ENCODE results near the gene MVB12B.

MVB12B gene

GRCh38 chr9:126510564-126510963 is 183.9 kb downstream of the MVB12B start:
- no peak for DNase-seq

DNA sequence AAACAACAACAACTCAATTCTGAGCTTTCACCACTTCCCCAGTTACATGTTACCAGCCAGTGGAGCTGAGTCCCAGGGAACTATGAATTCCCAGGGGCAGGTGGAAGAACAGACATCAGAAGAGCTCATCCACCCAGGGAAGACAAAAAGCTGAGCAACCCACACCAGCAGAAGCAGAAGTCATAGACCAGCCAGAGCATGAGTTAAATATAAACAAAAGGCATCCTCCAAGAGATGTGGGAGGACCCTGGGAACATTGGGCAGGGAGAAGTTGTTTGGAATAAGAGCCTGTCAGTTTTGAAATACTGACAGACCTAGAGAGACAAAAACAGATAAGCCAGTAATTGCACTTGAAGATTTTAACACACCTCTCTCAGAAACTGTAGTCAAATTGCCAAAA is 184.8 kb downstream of the MVB12B start:
- no peak for DNase-seq

DNA sequence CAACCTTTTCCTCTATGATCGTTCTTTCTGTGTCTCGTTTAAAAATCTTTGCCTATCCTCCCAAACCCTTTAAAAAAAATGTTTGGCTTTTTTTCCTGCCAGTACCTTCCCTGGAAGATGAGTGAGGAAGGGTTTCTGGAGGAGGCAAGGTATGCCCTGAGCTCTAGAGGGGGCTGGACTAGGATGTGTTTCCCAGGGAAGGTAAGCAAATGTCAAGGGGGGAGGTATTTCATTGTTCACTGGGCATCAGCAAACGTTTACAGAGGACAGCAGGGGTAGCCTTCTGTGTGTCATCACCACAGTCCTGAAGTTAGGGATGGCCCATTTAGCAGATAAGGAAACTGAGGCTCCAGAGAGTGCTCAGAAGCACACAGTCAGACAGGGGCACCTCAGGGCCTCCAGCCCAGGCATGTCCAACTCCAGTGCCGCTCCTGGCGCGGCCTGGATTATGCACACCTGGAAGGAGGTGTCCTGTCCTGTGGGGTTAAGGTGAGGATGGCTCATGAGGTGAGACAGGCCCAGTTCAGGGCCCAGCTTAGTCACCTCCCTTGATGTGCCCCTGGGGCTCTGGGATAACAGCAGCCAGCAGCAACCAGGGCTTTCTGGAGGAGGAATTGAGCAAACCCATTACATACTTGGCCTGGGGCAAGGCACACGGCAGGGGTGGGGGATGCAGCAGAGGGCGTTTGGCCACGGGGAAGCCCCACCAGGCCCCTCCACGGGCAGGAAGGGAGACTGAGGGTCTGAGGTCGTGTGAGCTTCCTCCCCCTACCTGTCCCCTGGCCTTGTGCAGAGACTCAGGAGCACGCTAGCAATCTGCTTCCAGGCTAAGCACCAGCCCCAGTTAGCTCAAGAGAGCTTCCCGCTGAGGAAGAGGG is 186.8 kb downstream of the MVB12B start:
- DNase-seq, result no peak

DNA sequence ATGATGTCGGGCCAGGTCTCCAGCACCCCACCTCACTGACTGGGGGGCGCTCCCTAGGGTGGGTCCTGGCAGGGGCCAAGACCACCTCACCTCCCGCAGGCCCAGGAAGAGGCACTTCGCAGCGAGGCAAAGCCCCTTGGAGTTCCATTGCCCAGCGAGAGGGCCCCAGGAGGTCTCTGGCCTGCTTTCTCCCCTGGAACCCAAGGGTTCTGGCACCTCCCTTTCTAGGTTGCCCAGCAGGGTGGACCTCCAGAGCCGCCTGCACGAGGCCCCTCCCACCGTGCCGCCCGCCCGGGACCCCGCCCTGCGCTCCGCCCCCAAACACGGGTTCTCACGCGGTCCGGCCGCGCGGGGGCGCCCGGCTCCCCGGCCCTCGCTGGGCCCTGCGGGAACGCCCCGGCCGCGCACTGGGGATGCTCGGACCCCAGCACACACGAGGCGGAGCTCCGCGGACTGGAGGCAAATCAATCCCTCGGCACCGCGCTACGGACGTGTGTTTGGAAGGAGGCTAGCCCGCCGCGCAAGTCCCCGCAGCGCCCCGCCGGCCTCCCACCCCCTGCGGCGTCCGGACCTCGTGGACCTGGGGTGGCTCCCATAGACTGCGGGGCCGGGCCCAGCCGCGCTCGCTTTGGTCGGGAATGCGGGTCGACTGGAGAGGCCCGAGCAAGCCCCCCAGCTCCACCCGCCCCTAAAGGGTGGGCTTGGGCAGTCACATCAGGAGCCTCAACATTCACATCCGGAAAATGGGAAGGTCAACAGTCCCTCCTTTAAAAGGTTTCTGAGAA is 187.6 kb downstream of the MVB12B start:
- peak; percentile 87 for DNase-seq

- DNase-seq, result no peak
Observed at GRCh38 chr9:126515001-126515872, 188.6 kb downstream of the MVB12B start.

DNA sequence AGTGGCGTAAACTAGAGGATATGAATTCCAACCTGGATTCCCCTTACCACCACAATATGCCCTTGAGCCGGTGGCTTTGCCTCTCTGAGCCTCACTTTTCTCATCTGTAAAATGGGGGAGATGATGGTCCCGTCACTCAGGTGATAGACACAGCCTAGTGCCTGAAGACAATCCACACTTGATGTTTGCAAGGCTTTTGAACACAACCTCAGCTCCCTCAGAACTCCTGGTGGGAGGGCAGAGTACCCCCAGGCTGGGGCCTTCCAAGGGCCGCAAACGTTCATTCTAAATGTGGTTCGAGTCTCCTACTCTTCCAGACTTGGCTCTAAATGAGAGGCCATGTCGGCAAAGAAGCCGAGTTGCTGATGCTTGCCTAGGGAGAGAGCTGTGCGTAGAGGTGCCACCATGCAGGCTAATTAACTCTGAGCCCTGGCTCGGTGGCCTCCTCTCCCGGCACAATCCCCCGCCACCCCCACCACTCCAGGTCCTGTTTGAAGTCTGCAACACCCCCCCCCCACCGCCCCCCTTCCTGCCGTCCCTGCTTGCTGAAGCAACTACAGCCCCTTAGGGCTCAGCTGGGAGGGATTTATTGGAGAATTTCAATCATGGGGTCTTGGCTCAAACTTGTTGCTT is 189.4 kb downstream of the MVB12B start:
- DNase-seq, result no peak

GRCh38 chr9:126516561-126516935 is 189.9 kb downstream of the MVB12B start:
- DNase-seq, result no peak

GRCh38 chr9:126516936-126517832 is 190.6 kb downstream of the MVB12B start:
- DNase-seq, result peak; percentile 77

- DNase-seq, result no peak
Observed at GRCh38 chr9:126517833-126518356, 191.3 kb downstream of the MVB12B start.

DNA sequence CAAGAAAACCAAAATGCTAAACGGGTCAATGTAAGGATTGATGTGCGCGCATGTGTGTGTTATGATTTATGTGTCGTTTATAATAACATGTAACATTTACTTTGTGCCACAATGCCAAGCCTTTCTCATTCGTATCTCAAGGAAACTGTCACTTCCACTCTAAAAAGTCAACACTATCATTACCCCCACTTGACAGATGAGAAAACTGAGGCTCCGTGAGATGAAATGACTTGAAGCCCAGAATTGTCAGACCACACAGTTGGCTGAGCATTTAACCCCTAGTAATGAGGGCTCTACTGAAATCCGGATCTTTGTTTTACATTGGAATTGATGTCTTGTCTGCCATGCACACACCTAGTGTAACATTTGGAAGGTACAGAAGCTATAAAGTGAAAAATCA is 192.1 kb downstream of the MVB12B start:
- no peak for DNase-seq

DNA sequence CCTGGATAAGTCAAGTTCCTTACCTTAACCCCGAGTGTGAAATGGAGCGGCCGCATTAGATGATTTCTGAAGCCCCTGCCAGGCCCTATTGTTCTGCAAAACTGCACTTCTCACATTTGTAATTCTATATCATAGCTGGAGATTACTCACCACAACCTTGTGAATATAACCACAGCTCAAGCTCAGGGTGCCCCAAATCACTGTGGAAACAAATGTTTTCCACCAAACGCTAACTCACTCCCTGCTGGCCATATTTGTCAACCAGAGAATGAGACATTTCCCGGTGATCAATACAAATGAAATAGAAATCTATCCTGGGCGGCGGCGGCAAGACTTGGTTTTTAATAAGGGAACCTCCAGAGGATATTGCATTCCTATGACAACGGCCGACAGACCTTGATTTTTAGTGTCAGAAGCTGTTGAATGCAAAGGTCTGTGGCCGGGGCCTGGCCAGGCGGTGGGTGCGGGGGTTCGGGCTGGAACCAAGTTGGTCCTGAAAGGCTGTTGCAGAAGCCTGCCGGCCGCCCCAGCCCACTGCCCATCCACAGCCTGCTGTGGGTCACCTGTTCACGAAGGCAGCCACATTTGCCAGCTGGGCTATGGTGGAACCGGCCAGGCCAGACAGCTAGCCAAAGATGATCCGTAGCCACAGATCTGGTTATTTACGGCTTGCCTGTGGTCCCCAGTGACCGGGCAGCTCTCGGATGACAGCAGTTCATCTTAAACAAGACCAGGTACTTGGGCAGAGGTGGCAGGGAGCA is 193.2 kb downstream of the MVB12B start:
- DNase-seq, result no peak

- DNase-seq, result no peak
Observed at GRCh38 chr9:126520453-126520852, 193.8 kb downstream of the MVB12B start.

DNA sequence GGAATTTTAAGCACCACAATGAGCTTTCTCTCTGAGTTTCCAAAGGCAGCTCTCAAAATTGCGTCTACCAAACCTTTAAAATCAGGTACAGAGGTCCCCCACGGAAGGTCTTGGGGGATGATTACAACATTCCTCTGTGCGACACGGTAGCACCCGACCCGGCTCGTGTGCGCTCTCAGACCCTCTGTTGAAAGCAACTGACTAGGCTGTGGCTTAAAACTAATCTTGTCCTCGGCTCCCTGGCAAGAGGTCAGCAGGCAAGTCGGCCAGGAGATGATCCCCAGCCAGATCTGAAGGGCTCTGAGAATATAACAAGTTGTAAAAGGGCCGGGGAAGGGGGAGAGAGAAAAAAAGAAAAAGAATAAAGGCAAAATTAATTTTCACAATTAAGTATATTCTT is 194.5 kb downstream of the MVB12B start:
- DNase-seq, result no peak

- DNase-seq, result no peak
Observed at GRCh38 chr9:126521551-126521950, 194.9 kb downstream of the MVB12B start.

- no peak for DNase-seq
Observed at GRCh38 chr9:126521976-126522590, 195.5 kb downstream of the MVB12B start.

GRCh38 chr9:126522612-126523356 is 196.2 kb downstream of the MVB12B start:
- no peak for DNase-seq

- peak; percentile 74 for DNase-seq
Observed at GRCh38 chr9:126523611-126524111, 197.0 kb downstream of the MVB12B start.

DNA sequence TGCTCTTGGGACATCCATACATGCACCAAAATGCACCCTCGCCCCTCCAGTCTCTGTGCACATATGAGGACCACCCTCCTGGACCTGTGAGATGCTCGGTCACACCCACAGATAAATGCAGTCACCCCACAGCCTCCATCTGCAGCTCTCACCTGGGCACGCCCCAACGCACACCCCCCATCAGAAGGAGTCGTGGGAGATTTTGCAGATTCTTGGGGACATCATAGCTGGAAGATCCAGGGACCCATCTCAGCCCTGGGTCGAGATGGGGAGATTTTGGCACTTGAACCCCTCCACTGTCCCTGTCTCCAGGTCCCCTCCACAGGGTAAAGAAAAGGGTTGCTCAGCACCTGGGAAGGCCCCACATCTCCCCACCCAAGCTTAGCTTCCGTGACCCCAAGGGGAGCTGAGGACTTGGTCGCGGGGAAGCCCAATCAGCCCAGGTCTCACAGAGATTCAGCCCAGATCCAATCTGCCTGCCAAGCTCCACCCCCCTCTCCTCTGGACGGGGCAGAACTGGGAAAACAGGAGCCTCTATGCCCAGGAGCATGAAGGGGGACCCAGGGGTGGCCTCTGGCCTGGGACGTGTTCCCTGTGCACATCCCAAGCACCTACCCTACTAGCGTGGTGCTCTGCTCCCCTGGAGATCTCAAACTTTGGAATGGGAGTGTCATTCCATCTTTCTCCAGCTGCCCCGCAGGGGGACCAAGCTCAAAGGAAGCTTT is 197.9 kb downstream of the MVB12B start:
- DNase-seq, result no peak

All from activated effector memory CD4-positive, alpha-beta T cell treated with anti-CD3 and anti-CD28 coated beads, Interleukin-2, amount 50 U/mL, for 16 hours (primary cell).